ENCODE measurements around the gene IMMT. TPM values are rescaled to one million over a fixed set of nuclear protein-coding genes. Genes with fewer than 3 reads are reported as not detected.
"Not testable (repeated sequence)": the region's sequence is repeated elsewhere in the genome, so short reads cannot be mapped to it uniquely, and the experiment has no call there.

The IMMT gene
- total RNA-seq (2014; rRNA removed; shearing (Covaris generic)) = 44.3 and 52.1 TPM in 2 replicates

DNA sequence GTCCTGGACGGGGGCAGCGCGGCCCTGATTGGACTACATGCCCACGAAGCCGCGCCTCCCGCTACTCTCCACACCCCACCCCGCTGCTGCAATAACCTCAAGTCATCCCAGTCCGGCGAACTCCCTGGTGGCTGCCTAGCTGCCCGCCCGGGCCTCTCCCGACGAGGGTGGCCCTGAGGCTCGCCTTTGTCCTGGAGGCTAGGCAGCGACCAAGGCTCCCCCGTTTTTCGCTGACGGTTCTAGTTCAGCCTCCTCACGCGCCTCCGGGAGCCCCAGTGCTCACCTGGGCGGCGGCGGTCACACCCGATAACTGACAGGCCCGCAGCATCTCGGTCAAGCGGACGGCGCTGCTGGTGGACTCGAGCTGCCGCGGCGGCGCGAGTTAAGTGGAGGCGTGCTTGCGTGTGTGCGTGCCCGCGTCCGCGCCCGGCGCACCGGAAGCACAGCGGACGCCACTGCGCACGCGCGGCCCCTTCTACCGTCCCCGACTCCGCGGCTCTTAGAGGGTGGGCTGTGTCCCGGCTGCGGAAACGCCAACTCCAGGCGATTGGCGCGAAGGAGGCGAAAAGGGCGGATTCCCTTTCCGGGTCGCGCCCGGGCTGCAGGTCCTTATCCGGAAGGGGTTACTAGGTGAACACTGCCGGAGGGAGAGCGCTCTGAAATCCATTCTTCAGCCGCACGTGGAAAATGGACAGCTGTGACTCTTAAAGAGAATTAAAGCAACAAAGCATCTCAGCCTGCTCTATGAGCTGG lies at the start of gene IMMT:
Gene IMMT, minus strand, starts transcription at position 408 of the 753 bp plus-strand sequence. Its CDS starts 80 bp downstream, at position 328.
- DNase-seq (ENCODE audit: low spot score) = peak; percentile 97

DNA sequence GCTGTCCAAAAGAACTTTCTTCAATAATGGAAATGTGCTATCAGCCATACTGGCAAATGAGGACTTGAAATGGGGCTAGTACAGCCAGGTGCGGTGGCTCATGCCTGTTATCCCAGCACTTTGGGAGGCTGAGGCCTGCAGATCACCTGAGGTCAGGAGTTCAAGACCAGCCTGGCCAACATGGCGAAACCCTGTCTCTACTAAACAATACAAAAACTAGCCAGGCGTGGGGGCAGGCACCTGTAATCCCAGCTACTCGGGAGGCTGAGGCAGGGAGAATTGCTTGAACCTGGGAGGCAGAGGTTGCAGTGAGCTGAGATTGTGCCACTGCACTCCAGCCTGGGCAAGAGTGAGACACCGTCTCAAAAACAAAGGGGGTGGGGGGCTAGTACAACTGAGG lies 49.5 kb upstream of the IMMT start:
- DNase-seq (ENCODE audit: low spot score) = not testable (repeated sequence)

DNA sequence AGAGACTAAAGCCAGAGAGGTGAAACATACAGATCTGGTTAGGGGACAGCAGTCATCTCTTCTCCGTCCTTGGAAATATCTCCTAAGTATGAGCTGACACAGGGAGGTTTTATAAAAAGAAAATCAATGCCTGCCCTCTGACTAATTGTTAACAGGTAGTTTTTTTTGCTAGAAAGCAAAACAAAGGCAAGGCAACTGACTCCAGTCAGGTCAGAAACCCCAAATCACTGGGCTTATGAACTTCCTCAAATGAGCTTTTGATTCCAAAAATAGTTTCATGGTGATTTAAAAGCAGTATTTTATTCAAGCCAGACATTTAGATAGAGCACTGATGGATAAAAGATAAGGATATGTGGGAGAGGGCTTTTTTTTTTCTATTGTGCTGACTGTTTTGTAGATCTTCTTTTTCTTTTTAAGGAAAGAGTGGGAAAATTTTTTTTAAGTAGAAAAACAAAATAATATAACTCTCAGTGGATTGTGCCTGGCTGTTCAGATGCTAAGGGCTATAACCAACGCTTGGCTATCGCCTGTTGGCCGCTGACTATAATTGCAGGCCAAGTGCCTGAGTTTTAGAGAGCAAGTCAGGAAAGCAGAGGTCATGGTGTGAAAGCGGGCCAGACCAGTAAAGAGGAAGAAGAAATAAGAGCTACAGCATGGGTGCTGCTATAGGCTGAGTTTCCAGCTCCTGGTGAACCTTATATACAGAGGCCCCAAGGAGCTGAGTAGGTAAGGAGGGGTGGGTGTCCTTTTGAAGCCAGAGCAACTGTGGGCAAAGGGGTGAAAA lies 48.9 kb upstream of the IMMT start:
- no peak for DNase-seq (ENCODE audit: low spot score)

DNA sequence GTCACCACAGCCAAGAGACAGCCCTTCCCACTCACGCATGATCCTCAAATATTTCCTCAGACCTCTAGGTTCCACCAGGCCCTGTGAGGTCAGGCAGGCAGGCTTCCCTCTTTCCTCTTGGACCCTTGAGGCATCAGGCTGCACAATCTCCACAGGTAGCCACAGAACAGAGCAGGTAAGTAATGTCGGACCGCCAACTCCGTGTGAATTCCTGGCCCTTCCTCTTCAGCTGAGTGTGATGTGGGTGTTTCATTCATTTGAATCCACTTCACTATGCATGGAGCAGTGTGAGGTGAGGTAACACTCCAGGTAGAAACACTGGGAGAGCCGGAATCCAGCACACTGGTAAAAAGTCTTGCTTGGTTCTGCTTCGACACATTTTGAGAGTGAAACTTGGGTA lies 48.0 kb upstream of the IMMT start:
- no peak for DNase-seq (ENCODE audit: low spot score)

DNA sequence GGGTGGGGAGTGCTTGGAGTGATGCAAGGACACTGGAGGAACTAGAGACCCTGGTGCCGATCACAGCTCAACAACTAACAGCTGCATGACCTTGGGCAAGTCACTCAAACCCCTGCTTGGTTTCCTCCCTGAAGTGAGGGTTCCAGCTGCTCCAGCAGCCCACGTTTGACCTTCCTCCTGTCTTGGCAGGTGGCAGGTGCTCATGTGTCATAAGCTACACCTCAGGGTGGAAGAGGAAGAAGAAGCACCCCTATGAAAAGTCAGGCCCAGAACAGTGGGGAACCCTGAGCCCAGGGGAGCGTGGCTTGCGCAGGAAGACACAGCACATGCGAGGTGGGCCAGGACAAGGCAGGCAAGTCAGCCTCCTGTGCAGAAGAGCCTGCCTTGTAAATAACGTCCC lies 46.3 kb upstream of the IMMT start:
- no peak for DNase-seq (ENCODE audit: low spot score)

DNA sequence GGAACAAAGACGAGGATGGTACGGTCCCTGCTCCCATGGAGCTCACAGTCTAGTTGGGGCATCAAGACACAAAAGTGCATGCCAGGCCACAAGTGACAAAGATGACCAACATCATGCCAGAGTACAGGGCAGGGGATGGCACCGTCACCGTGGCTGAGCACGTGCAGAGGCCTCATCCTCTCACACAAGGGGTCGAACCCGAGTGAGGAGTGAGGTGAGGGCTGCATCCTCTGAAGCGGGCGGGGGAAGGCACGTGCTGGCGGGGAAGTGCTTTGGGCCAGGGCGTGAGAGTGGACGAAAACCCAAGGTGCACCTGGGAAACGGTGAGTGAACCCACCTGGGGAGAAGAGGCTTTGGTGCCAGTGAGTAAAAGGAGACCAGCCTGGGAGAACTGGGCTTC lies 45.0 kb upstream of the IMMT start:
- DNase-seq (ENCODE audit: low spot score) = no peak

DNA sequence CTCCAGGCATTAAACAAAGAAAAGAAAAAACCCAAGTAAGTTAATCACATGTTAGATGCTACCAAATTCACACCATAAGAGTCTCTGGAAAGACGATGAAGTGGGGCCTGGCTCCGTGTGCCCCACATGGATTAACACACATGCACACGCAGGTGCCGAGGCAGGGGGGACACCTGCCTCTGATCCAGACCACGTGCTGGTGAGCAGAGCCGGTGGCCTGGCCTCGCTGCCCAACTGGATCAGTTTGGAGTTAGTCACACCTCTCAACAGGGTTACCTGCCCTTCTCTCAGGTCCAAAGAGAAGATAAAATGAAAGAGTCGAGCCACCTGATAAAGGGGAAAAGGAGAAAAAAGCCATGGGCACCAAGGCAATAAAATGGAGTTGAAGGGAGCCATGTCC lies 44.5 kb upstream of the IMMT start:
- no peak for DNase-seq (ENCODE audit: low spot score)

DNA sequence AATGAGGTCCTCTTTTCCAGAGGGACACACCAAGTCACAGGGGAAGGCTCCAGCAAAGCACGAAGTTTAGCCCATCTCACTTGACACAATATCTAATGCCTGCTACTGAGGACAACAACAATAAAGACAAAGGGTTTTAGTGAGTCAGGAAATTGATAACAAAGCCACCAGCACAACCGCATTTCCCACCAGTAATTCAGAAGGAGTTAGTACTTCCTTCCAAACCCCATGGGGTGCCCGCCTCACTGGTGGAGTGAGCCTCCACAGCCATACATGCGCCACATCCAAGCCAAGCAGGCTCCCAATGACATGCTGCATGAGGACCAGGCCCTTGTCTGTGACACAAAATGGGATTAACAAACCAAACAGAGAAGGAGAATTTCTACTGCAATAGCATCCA lies 44.1 kb upstream of the IMMT start:
- DNase-seq (ENCODE audit: low spot score) = no peak

DNA sequence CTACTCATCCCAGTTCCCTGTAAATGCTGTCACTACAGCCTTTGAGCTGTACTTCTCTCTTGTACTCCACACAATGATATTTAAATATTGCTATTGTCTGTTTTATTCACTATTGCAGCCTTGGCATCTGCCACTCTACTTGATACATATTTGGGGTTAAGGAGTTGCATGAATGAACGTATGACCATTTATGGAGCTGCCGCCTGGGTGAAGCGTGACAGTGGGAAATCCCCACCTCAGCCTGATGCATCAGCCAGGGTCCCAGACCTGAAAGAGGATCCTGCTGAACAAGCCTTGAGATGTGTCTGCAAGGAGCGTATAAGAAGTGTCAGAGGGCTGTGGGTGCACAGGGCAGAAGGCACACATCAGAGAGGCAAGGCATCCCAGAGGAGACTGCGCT lies 43.1 kb upstream of the IMMT start:
- no peak for DNase-seq (ENCODE audit: low spot score)

DNA sequence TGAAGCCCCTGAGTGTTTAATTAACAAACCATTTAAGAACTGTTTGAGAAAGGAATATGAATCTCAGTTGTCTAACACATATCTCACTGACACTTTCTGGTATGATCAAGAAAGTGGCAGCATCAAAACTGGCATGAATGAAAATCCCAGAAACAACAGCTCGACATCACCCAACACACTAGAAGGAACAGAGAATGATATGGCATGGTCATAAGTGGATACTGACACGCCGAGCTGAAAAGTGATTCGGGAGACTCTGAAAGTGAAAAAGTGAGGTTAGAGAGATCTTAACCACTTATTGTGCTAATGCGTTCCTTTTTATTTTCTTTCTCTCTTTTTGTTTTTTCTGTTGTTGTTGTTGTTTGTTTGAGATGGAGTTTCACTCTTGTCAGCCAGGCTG lies 41.9 kb upstream of the IMMT start:
- no peak for DNase-seq (ENCODE audit: low spot score)

DNA sequence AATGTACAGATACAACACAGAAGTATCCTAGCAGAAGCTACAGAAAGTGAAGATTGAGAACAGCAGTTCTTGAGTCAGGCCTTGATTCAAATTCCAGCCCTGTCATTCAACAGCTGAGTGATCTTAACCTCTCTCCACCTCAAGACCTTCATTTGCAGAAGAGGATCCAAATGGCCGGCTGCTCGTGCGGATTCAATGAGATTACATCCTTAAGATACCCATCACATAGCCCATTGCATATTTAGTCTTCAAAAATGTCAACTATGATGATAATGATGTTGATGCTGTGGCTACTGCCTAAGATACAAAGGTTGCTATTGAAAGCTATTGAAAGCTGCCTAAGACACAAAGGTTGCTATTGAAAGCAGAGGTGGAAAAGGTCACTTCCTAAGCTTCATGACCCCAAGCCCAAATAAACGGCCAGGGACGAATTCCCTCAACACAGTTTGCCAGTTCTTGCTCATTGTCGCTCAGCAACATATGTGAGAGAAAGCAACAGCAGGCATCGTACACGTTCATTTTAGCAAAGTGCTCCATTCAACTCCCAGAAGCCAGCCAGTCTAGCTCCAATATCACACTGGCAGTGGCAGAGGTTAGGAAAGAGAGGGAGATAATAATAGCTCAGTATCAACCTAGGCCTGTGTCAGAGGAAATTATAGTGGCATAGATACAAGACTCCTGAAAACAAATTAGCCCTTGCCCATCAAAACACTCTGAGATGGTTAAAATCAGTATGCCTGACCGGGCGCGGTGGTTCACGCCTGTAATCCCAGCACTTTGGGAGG lies 40.1 kb upstream of the IMMT start:
- DNase-seq (ENCODE audit: low spot score) = no peak

DNA sequence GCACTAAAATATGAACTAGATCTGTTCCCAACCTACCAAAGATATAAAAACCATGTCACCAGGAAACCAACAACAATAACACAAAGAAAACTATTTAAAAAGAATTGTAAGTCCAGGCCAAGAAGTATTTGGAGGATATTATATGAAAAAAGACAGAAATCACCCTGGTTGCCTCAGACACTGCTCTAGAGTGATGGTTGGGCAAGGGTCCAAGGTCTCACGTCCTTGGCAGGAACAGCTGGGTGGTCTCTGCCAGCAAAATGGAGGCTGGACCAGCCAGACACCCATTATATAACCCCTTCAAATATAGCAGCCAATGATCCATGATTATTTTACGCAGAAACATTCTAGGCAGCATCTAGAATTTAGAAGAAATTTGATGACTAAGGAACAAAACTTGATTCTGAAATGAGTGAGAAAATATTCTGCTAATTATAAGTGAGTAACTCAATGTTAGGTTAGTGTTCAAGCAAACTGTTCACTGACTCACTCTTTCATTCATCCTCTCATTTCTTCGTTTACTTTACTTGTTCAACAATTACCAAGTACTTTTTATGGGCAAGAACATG lies 39.4 kb upstream of the IMMT start:
- DNase-seq (ENCODE audit: low spot score) = no peak

DNA sequence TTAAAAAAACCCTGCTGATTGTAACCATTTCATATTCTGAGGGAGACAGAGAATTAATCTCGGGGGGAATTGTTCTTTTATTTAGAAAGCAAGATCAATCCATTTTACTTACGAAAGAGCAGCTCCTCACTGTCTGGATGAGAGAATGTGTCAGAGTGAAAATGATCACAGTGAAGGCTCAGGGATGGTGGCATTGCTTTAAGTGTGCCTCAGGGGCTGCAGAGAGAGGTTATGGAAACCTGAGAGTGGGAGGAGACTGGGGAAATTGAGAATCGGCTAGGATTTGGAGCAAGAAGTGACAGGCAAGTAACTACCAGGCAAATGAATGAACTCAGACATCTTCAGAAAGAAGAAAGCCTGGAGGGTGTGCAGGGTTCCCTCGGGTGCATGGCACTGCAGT lies 38.2 kb upstream of the IMMT start:
- DNase-seq (ENCODE audit: low spot score) = no peak

DNA sequence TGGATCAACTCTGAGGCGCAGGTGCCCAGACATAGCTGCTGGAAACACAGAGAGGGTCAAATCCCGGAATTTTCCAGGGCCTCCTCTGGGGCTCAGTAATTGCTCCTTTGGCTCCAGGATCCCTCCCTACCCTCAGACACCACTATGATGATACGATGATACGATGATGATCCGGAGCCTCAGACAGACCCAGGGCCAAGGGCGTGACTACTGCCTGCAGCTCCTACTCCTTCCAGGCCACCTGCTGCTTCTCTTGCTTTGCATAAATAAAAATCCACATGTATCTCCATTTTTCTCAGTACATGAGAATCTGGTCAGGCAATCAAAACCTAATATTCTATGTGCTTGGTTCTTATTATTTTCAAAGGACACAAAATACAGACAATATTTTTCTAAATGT lies 37.6 kb upstream of the IMMT start:
- no peak for DNase-seq (ENCODE audit: low spot score)

DNA sequence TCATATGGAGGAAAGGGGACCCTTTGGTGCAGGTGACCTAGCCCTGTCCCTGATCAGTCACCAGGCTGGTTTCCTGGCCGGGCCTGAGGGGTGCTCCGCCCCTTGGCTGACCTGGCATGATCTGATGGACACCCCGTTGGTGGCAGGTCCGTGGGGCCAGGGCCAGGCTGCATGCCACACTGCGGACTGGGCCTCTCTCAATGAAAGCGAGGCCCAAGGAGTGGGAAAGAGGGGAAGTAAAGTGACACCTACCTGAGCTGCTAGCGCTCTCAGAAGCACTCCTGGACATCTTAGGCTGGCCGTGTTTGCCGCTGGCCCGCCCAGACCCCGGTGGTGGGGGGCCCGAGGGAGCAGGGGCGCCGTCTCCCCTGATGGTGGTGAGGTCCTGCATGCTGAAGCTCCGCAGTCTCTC lies 37.1 kb upstream of the IMMT start:
- DNase-seq (ENCODE audit: low spot score) = no peak

DNA sequence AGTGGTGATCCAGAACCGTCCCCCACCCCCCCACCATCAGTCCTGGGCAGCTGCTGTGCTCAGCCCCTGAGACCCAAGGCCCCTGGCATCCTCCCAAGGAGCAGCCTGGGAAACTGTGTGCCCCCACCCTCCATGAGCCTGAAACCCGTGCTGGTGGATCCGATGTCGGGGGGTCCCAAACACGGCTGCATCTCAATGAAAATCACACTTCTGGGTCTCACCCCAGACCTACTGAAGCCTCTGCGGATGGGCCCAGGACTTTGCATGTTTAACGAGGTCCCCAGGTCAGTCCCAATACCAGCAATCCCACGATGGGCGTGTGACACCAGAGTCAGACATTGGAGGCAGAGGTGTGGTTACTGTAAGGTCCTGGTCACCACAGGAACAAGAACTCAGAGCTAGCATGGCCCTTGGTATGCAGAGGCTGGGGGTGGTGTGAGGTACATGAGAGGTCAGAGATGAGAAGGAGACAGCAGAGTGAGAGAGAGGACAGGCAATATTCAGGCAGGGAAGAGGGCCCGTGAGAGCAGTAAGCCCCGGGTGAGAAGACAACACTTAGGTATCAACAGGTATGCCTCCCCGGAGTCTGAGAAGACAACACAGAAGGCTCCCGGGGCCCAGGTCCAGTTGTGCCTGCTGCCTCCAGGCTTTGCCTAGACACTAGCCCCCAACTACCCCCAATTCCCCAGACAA lies 36.6 kb upstream of the IMMT start:
- no peak for DNase-seq (ENCODE audit: low spot score)

DNA sequence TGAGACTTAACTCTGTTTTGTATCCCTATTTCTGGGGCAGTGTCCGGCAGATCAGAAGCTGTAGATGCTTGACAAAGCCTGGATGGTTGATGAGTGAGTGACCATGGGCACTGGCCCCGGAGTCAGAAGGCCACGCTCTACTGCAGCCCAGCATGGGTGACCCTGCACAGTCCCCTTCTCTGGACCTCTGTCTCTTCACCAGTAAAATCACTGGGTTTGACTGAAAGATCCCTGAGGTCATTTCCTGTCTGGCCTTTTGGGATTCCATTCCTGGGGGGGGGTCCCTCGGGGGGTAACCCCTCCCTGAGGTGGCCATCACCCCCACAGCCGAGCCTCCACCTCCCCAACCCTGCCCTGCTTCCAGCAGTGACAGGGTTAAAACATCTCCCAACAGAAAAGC lies 35.7 kb upstream of the IMMT start:
- no peak for DNase-seq (ENCODE audit: low spot score)

DNA sequence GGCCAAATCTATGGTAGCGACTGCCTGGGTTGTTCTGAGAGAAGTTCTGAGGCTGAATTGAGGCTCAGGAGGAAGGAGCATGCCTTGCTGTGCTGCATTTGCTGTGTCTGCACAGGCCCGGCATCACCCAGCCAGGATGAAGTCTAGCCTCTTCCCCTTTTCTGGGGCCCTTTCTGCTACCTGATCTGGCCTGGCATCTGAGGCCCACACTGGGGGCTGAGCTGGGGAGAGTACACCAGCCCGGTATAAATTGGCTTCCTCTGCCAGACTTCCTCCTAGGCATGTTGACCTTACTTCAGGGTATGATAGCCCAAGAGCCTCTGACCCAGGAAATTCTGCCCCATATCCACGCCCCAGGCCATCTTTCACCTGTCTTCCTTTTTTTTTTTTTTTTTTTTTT lies 34.0 kb upstream of the IMMT start:
- DNase-seq (ENCODE audit: low spot score) = no peak

DNA sequence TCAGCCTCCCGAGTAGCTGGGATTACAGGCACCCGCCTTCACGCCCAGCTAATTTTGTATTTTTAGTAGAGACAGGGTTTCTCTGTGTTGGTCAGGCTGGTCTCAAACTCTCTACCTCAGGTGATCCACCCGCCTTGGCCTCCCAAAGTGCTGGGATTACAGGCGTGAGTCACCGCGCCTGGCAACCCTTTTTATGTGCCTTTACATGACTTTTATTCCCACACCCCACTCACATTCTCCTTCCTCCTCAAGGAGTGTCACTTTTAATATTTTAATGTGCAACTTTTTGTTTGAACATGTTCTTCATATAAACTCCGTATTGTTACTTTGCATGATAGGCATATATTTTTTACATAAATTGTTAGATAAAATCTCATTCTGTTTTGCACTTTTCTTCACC lies 33.3 kb upstream of the IMMT start:
- not testable (repeated sequence) for DNase-seq (ENCODE audit: low spot score)

DNA sequence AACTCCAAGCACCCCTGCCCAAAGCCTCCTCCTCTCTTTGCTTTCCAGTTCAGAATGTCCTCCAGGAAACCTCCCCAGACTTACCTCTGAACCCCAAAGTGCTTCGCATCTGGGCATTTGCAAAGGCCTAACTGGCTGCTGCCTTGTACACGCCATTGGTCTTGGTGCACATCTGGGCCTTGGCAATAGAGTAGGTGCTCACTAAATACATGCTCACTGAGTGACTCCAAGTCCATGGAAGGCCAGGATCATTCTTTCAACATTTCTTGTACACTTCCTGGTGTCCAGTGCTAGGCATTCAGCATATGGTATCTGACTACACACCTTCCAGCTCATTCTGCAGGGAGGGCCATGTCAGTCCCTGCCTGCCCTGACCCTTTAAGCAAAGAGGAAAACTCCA lies 32.4 kb upstream of the IMMT start:
- no peak for DNase-seq (ENCODE audit: low spot score)

All from HT-29 (cell line).